GM21717 (cell line): ENCODE data around the gene PDGFC.

Experiments used
- ATAC-seq: cut with Tn5 transposase; IDR thresholded peaks from one replicate; pipeline ENCODE4 v1.9.1; 2021; ENCODE audit warnings: mild to moderate bottlenecking, moderate library complexity; ENCODE audit not compliant: unreplicated experiment

PDGFC gene

GRCh38 chr4:156790866-156791265 lies 180.7 kb downstream of the PDGFC start:
- ATAC-seq = no peak

GRCh38 chr4:156788782-156789181 lies 182.8 kb downstream of the PDGFC start:
- no peak for ATAC-seq

DNA sequence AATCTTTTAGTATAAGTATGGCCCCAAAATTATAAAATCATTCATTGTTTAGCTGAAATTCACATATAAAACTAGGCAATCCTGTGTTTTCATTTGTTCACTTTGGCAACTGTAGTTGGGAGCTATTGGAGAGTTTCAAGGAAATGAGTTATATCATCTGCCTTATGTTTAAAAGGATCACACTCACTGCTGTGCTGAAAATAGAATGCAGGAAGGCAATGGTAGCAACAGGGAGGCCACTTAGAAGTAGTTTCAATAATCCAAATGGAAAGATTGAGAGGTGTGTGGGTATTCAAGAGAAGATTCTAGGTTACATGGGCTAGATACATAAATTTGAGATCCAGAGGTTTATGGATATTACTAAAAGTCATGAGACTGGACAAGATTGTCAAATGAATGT lies 184.9 kb downstream of the PDGFC start:
- no peak for ATAC-seq

- no peak for ATAC-seq
Measured at GRCh38 chr4:156784970-156785369, 186.6 kb downstream of the PDGFC start.

GRCh38 chr4:156783966-156784365 lies 187.6 kb downstream of the PDGFC start:
- ATAC-seq = no peak

DNA sequence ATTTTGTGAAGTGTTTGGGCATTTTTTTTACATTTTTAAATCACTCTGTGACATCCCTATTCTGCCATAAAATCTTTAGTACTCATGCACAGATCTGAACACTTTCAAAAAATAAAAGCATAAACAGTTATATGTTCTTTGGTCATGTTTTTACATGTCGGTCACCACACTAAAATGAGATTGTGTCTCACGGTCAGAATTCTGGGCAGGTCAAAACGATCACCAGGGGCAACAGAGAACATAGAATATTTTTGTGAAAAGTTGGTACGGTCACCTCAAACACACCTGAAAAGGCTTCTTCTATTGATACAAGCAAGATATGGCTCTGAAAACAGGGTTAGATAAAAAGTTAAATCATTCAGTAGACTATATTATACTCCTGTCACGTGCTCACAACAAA lies 189.1 kb downstream of the PDGFC start:
- no peak for ATAC-seq

DNA sequence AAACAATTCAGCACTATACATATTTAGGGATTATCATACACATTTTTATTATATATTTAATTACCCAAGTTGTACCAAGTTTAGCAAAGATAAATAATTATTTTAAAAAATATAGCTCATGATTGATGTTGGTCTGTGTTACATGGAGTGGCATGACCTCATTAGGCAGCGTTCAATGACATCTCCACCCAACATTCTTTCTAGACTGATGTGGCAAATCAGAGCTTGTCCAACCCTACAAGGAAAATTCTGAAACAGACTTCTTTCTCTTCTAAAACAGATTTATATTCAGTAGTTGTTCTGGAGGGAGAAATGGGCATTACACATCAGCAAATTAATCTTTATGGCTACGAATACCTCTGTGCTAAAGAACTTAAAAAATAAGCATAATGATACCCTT lies 189.7 kb downstream of the PDGFC start:
- no peak for ATAC-seq

DNA sequence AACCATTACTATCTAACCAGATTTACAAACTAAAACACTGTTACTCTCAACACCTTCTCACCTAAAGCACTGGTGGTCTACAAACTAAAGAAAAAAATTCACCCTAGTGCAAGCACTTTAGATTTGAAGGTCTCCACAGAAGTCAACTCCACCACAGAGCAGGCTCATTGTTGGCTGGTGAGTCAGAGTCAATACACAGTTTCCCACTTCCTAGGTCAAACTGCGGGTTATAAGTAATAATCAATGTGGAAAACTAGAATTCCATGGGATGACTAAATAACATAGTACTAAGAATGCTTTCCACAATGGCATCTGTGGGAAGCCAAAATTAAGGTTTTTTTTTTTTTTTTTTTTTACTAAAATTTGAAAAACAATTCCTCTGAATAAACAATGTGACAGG lies 191.8 kb downstream of the PDGFC start:
- no peak for ATAC-seq

DNA sequence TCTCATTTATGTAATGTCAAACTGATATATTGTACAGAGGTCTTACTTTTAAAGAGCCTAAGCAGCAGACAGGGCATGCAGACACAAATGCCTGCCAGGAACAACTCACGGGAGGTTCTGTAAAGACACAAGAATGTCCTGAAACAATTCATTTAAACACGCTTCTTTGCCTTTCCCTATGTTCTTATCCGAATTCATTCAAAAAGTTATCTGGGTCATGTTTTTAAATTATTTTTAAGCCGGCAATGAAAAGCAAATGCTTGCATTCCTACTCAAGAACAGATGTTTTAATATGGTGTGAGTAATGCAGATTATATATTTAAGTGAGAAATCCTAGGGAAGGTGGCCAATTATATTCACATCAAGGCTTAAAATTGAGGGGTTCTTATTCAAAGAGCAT lies 192.6 kb downstream of the PDGFC start:
- no peak for ATAC-seq

DNA sequence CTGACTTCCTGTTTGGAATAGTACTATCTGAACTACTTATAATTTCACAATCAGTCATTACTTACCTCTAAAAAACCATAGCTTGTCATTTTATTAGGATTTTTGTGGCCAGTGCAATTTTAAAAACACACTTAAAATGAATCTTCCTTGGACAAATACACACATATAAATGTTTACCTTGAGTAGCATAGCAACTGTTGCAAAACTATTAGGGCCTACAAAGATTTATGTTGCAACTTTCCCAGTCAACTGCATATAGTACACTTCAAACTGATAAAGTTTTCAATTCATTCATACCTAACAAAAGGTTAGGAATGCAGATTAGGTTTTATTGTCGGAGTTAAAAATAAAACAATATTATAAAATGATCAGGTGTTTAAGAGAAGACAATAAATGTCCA lies 193.0 kb downstream of the PDGFC start:
- no peak for ATAC-seq

- ATAC-seq = no peak
Measured at GRCh38 chr4:156778093-156778492, 193.5 kb downstream of the PDGFC start.

DNA sequence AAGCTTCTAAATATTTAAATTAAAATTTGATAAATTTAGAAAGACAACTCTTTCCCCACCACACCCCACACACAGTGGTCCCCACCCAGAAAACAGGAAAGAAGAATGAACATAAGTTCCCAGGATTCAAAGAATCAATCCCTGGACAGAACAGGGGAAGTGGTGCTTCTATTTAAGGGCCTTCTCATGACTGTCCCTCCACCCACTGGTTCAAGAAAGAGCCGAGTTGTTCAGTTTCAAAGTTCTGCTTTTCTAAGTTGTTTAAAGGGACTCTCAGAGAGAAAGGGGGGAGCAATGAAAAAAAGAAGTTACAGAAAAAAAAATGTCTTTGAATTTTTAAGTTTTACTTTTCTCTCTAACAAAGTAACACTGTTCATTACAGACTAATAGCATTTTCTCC lies 195.8 kb downstream of the PDGFC start:
- ATAC-seq = no peak

GRCh38 chr4:156774422-156774821 lies 197.2 kb downstream of the PDGFC start:
- no peak for ATAC-seq

- no peak for ATAC-seq
Measured at GRCh38 chr4:156773648-156774357, 197.8 kb downstream of the PDGFC start.

- peak; percentile 44 for ATAC-seq
Measured at GRCh38 chr4:156771171-156771837, 200.3 kb downstream of the PDGFC start.

DNA sequence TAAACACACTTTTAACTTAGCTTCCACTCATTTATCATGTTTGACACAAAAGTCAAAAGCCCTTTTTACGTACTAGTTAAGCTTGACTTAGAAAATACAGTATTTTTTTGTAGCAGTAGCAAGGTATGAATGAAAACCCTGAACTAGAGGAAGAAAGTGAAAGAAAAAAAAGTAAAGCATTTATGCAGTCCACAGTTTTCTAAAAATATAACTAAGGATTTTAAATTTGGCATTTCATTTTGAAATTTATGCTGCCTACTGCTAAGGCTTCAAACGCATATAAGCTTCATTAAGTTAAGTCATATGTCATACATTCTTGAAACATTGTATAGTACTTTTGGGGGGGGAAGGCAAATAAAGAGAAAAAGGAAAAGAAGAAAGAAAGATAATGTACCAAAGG lies 201.5 kb downstream of the PDGFC start:
- ATAC-seq = no peak

GRCh38 chr4:156767911-156768415 lies 203.6 kb downstream of the PDGFC start:
- ATAC-seq = no peak

GRCh38 chr4:156766846-156767245 lies 204.8 kb downstream of the PDGFC start:
- ATAC-seq = no peak

GRCh38 chr4:156765277-156765676 lies 206.3 kb downstream of the PDGFC start:
- ATAC-seq = no peak

DNA sequence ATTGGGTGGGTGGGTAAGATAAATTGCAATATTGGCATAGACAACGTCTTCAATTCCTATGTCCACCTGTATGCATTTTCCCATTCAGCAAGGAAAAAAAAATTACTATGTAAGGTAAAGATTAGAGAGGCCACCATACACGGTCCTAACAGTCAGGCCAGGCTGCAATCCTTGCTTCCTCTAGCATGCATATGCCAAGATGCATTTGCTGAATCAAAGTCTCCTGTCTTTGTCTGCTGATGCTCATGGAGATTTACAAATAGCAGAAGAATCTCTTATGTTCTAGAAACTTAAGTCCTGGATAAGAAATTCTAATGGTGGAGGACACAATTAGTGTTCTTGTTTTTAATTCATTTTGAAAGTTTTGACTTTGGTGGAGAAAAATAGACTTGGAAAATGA lies 206.8 kb downstream of the PDGFC start:
- no peak for ATAC-seq

- no peak for ATAC-seq
Measured at GRCh38 chr4:156764145-156764544, 207.5 kb downstream of the PDGFC start.

GRCh38 chr4:156763511-156763910 lies 208.1 kb downstream of the PDGFC start:
- ATAC-seq = no peak

- ATAC-seq = no peak
Measured at GRCh38 chr4:156762851-156763250, 208.7 kb downstream of the PDGFC start.
